CD4-positive, alpha-beta T cell (primary cell): ENCODE results near the gene PCDHB8. TPM values are rescaled to one million over a fixed set of nuclear protein-coding genes. Genes with fewer than 3 reads are reported as not detected.
A peak's percentile ranks its signal among the peaks of the same experiment; 100 is the strongest.
"Not testable (repeated sequence)": the region's sequence is repeated elsewhere in the genome, so short reads cannot be mapped to it uniquely, and the experiment has no call there.

ENCODE experiments used
- ATAC-seq: fragments of 200-7000 bp; cut with Tn5 transposase; one replicate; pipeline ENCODE4 v1.10.0; 2022; ENCODE audit warnings: mild to moderate bottlenecking; ENCODE audit not compliant: poor library complexity
- CTCF ChIA-PET: fragments of 350-600 bp; sonication (Branson Sonifier 250); formaldehyde crosslinking; loops from one replicate; lab custom pipeline; 2021; ENCODE audit warnings: antibody characterized with exemption, inconsistent platforms; lab: Charles Lee
- POLR2A ChIA-PET: fragments of 350-600 bp; sonication (Branson Sonifier 250); formaldehyde crosslinking; loops from one replicate; lab custom pipeline; 2021; ENCODE audit warnings: antibody characterized with exemption, inconsistent platforms; lab: Charles Lee
- DNase-seq, 14 experiments: peaks; one replicate each; pipeline ENCODE4 v3.0.0-alpha.2; 2013 to 2020; ENCODE audit warnings: mixed read lengths in 2 of 14
- H3K27ac ChIP-seq, 2 donors: one replicate each; pipeline versions ENCODE4 v1.5.1 to v1.7.0; 2013; ENCODE audit warnings: low read length in 2 of 2, low read depth in 1 of 2, mild to moderate bottlenecking in 1 of 2
- H3K27me3 ChIP-seq, 2 experiments: 1 replicate in 1 of 2; 2 replicates in 1 of 2; pipeline versions ENCODE4 v1.6.1 to v1.7.0; 2013; ENCODE audit warnings: low read length in 2 of 2, control low read depth in 1 of 2, mild to moderate bottlenecking in 1 of 2, moderate library complexity in 1 of 2; ENCODE audit not compliant: insufficient read depth in 2 of 2, control insufficient read depth in 1 of 2
- H3K36me3 ChIP-seq: one replicate; pipeline ENCODE4 v1.6.1; 2013; ENCODE audit warnings: low read length, control low read depth; ENCODE audit not compliant: insufficient read depth
- H3K4me1 ChIP-seq: one replicate; pipeline ENCODE4 v1.6.1; 2013; ENCODE audit warnings: low read length, control low read depth; ENCODE audit not compliant: insufficient read depth
- H3K4me3 ChIP-seq: one replicate; pipeline ENCODE4 v1.5.1; 2013; ENCODE audit warnings: mild to moderate bottlenecking, low read length, moderate library complexity
- H3K9me3 ChIP-seq, 2 experiments: 1 replicate in 1 of 2; 2 replicates in 1 of 2; pipeline versions ENCODE4 v1.6.1 to v1.7.0; 2013; ENCODE audit warnings: low read length in 2 of 2, mild to moderate bottlenecking in 2 of 2, control low read depth in 1 of 2, moderate library complexity in 1 of 2; ENCODE audit not compliant: control insufficient read depth in 1 of 2, insufficient read depth in 1 of 2
- H3K27ac Mint-ChIP-seq: one replicate; pipeline ENCODE4 v1.8.0; 2020; ENCODE audit warnings: mixed read lengths
- H3K27me3 Mint-ChIP-seq: one replicate; pipeline ENCODE4 v1.8.0; 2021; ENCODE audit warnings: mixed read lengths
- H3K36me3 Mint-ChIP-seq: one replicate; pipeline ENCODE4 v1.8.0; 2021; ENCODE audit warnings: low read depth, mixed read lengths
- H3K4me1 Mint-ChIP-seq: one replicate; pipeline ENCODE4 v1.8.0; 2021; ENCODE audit warnings: low read depth, mixed read lengths
- H3K4me3 Mint-ChIP-seq: one replicate; pipeline ENCODE4 v1.8.0; 2020; ENCODE audit warnings: mild to moderate bottlenecking, mixed read lengths
- H3K9me3 Mint-ChIP-seq: one replicate; pipeline ENCODE4 v1.8.0; 2020; ENCODE audit warnings: mixed read lengths
- intact Hi-C, 2 experiments: fragments of 100-400 bp; cut with DNase I in 1 of 2; cut with micrococcal nuclease in 1 of 2; formaldehyde crosslinking; loops; one replicate each; pipeline versions ENCODE4 v1.15.1 to v1.9.0; 2023 to 2025; cut with DNase I, micrococcal nuclease
- total RNA-seq, 174 experiments: library from RNA in 2 of 174; stranded (reverse) in 2 of 174; gene quantifications; one replicate each; pipeline ENCODE4 v1.2.3 and lab custom pipeline; 2021 to 2026
- TF ChIP-seq, protein P1 (sequence below): fragments of 200-600 bp; IDR thresholded peaks from one replicate; pipeline ENCODE4 v1.8.0; 2022; ENCODE audit warnings: antibody characterized with exemption, mild to moderate bottlenecking

PCDHB8 gene
- total RNA-seq, 2 experiments from 2014 or later = not detected

DNA sequence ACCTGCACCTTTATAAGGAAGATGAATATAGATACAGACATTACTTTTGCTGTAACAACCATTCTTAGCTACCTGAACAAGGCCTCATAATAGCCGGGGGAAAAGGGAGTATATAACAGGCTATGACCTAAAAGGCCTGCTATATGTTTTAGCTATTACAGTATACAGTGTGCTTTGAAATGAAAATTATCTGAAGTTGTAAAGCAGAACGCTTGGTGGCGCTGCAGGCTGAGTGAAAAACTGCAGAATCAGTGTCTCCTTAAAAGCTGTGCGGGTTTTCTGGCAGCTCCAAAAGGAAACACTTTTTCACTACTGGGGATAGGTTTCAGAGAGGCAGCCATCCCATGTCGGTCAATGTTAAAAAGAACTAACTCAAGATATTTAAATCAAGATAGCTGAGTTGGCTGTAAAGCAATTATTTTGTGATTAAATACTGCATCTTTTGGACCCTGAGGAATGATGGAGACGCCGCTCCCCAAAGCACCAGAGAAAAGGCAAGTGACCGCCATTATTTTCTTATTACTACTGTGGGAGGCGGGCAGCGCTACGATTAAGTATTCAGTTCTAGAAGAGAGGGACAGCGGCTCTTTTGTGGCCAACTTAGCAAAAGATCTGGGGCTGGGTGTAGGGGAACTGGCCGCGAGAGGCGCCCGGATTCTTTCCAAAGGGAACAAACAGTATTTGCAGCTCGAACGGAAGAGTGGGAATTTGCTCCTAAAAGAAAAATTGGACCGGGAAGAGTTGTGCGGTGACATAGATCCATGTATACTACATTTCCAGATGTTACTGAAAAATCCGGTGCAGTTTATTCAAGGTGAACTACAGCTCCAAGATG is 21.8 kb upstream of the PCDHB8 start:
- ATAC-seq (no peak), DNase-seq (no peak)
- peaks cover 18 to 44% of the 10 kb centered on the region in 2 experiments for H3K9me3 ChIP-seq
- peaks cover 5% of the 10 kb centered on the region for H3K36me3 Mint-ChIP-seq
- no peaks in the 10 kb centered on the region for H3K36me3 ChIP-seq
- no peak overlapping the region for H3K27ac Mint-ChIP-seq
- H3K4me1 ChIP-seq = no peaks in the 10 kb centered on the region
- no peak overlapping the region for H3K4me3 ChIP-seq
- H3K4me1 Mint-ChIP-seq = no peaks in the 10 kb centered on the region
- H3K9me3 Mint-ChIP-seq = peaks cover 20% of the 10 kb centered on the region
- no peak overlapping the region for H3K4me3 Mint-ChIP-seq
- POLR2A ChIA-PET = no interaction called here
- peaks cover 68% of the 10 kb centered on the region for H3K27me3 Mint-ChIP-seq
- H3K27me3 ChIP-seq = peaks cover 24 to 33% of the 10 kb centered on the region in 2 experiments
- CTCF ChIA-PET = no interaction called here
- intact Hi-C loops = no loop called here
- TF ChIP-seq, protein P1, sequence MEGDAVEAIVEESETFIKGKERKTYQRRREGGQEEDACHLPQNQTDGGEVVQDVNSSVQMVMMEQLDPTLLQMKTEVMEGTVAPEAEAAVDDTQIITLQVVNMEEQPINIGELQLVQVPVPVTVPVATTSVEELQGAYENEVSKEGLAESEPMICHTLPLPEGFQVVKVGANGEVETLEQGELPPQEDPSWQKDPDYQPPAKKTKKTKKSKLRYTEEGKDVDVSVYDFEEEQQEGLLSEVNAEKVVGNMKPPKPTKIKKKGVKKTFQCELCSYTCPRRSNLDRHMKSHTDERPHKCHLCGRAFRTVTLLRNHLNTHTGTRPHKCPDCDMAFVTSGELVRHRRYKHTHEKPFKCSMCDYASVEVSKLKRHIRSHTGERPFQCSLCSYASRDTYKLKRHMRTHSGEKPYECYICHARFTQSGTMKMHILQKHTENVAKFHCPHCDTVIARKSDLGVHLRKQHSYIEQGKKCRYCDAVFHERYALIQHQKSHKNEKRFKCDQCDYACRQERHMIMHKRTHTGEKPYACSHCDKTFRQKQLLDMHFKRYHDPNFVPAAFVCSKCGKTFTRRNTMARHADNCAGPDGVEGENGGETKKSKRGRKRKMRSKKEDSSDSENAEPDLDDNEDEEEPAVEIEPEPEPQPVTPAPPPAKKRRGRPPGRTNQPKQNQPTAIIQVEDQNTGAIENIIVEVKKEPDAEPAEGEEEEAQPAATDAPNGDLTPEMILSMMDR = no peak
- H3K27ac ChIP-seq = no peak overlapping the region

GRCh38 chr5:141157356-141157755 is 20.2 kb upstream of the PCDHB8 start:
- H3K4me1 ChIP-seq, H3K4me3 ChIP-seq, H3K36me3 Mint-ChIP-seq, H3K27ac ChIP-seq, ATAC-seq, H3K4me1 Mint-ChIP-seq, DNase-seq, POLR2A ChIA-PET, H3K4me3 Mint-ChIP-seq, H3K27ac Mint-ChIP-seq, intact Hi-C loops, CTCF ChIA-PET, H3K36me3 ChIP-seq: not testable (repeated sequence)
- Mint-ChIP-seq H3K9me3 (peaks cover 20% of the 10 kb centered on the region), H3K27me3 (peaks cover 58% of the 10 kb centered on the region)
- peaks cover 16 to 29% of the 10 kb centered on the region in 2 experiments for H3K27me3 ChIP-seq
- H3K9me3 ChIP-seq = peaks cover 18 to 31% of the 10 kb centered on the region in 2 experiments

DNA sequence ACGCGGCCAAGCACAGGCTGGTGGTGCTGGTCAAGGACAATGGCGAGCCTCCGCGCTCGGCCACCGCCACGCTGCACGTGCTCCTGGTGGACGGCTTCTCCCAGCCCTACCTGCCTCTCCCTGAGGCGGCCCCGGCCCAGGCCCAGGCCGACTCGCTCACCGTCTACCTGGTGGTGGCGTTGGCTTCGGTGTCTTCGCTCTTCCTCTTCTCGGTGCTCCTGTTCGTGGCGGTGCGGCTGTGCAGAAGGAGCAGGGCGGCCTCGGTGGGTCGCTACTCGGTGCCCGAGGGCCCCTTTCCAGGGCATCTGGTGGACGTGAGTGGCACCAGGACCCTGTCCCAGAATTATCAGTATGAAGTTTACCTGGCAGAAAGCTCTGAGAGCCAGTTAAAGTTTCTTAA is 19.7 kb upstream of the PCDHB8 start:
- H3K36me3 Mint-ChIP-seq = not testable (repeated sequence)
- H3K27me3 Mint-ChIP-seq = peaks cover 53% of the 10 kb centered on the region

GRCh38 chr5:141172381-141173204 is 5.0 kb upstream of the PCDHB8 start, which contains the start of gene PCDHB7:
Gene PCDHB7 (plus strand): TSS chr5:141172644. CDS start chr5:141172836, 192 bp downstream.
- DNase-seq (peak in 5 of 14 experiments; percentile 11 to 36 (median 17)), ATAC-seq (no peak)
- H3K27me3 ChIP-seq = peaks cover 12 to 40% of the 10 kb centered on the region in 2 experiments
- TF ChIP-seq, protein P1 = peak; percentile 37
- H3K4me1 Mint-ChIP-seq = peaks cover 6% of the 10 kb centered on the region
- H3K9me3 ChIP-seq = peaks cover 5 to 13% of the 10 kb centered on the region in 2 experiments
- H3K4me3 Mint-ChIP-seq = no peak within 1 kb of the TSS
- peaks cover 51% of the 10 kb centered on the region for H3K27me3 Mint-ChIP-seq
- peaks cover 7% of the 10 kb centered on the region for H3K9me3 Mint-ChIP-seq
- no peak within 1 kb of the TSS for H3K27ac ChIP-seq
- ChIA-PET CTCF (no interaction called here), POLR2A (no interaction called here)
- no peaks in the 10 kb centered on the region for H3K36me3 Mint-ChIP-seq
- H3K4me3 ChIP-seq = no peak within 1 kb of the TSS
- H3K27ac Mint-ChIP-seq = no peak within 1 kb of the TSS
- no peaks in the 10 kb centered on the region for H3K36me3 ChIP-seq
- no peaks in the 10 kb centered on the region for H3K4me1 ChIP-seq
- intact Hi-C loops = no loop called here

More for the DNA sequence above, 19.7 kb upstream of the PCDHB8 start:
- H3K4me3 Mint-ChIP-seq, H3K27ac Mint-ChIP-seq, H3K27ac ChIP-seq, H3K4me3 ChIP-seq, H3K4me1 ChIP-seq, DNase-seq, ATAC-seq, H3K4me1 Mint-ChIP-seq, CTCF ChIA-PET, H3K36me3 ChIP-seq, intact Hi-C loops, POLR2A ChIA-PET: not testable (repeated sequence)
- peaks cover 15 to 29% of the 10 kb centered on the region in 2 experiments for H3K27me3 ChIP-seq
- H3K9me3 ChIP-seq = peaks cover 18 to 29% of the 10 kb centered on the region in 2 experiments
- H3K9me3 Mint-ChIP-seq = peaks cover 19% of the 10 kb centered on the region

DNA sequence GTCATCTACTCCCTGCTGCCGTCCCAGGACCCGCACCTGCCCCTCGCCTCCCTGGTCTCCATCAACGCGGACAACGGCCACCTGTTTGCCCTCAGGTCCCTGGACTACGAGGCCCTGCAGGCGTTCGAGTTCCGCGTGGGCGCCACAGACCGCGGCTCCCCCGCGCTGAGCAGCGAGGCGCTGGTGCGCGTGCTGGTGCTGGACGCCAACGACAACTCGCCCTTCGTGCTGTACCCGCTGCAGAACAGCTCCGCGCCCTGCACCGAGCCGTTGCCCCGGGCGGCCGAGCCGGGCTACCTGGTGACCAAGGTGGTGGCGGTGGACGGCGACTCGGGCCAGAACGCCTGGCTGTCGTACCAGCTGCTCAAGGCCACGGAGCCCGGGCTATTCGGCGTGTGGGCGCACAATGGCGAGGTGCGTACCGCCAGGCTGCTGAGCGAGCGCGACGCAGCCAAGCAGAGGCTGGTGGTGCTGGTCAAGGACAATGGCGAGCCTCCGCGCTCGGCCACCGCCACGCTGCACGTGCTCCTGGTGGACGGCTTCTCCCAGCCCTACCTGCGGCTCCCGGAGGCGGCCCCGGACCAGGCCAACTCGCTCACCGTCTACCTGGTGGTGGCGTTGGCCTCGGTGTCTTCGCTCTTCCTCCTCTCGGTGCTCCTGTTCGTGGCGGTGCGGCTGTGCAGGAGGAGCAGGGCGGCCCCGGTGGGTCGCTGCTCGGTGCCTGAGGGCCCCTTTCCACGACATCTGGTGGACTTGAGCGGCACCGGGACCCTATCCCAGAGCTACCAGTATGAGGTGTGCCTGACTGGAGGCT is 3.1 kb upstream of the PCDHB8 start:
- H3K4me1 ChIP-seq, H3K4me3 ChIP-seq, ATAC-seq, H3K27ac ChIP-seq, H3K9me3 Mint-ChIP-seq, DNase-seq, H3K4me1 Mint-ChIP-seq, H3K4me3 Mint-ChIP-seq, intact Hi-C loops, H3K27ac Mint-ChIP-seq, CTCF ChIA-PET, POLR2A ChIA-PET, H3K36me3 Mint-ChIP-seq, H3K36me3 ChIP-seq: not testable (repeated sequence)
- peaks cover 5 to 17% of the 10 kb centered on the region in 2 experiments for H3K9me3 ChIP-seq
- peaks cover 18 to 41% of the 10 kb centered on the region in 2 experiments for H3K27me3 ChIP-seq
- peaks cover 35% of the 10 kb centered on the region for H3K27me3 Mint-ChIP-seq
